Mesenchymal stem cell (in vitro differentiated cells and primary cell): ENCODE data around the gene LDLRAD2.

Source experiments
- DNase-seq: peaks from one replicate; pipeline ENCODE4 v3.0.0-alpha.2; 2013
- H2AFZ ChIP-seq: one replicate; pipeline ENCODE4 v1.6.1; 2013; ENCODE audit warnings: low read depth, mild to moderate bottlenecking, control low read depth, inconsistent platforms, low read length, moderate library complexity
- H2AK5ac ChIP-seq: 2 replicates; pipeline ENCODE4 v1.6.1; 2013; ENCODE audit warnings: low read length, moderate library complexity, mild to moderate bottlenecking, inconsistent platforms; ENCODE audit not compliant: severe bottlenecking
- H2BK120ac ChIP-seq: one replicate; pipeline ENCODE4 v1.6.1; 2013; ENCODE audit warnings: low read depth, mild to moderate bottlenecking, inconsistent platforms, low read length, moderate library complexity
- H2BK12ac ChIP-seq, 2 experiments: one replicate each; pipeline ENCODE4 v1.6.1; 2013; ENCODE audit warnings: inconsistent platforms in 2 of 2, low read length in 2 of 2, mild to moderate bottlenecking in 2 of 2, moderate library complexity in 2 of 2, control low read depth in 1 of 2
- H2BK15ac ChIP-seq: one replicate; pipeline ENCODE4 v1.6.1; 2013; ENCODE audit warnings: mild to moderate bottlenecking, low read depth, inconsistent platforms; ENCODE audit not compliant: poor library complexity, severe bottlenecking
- H2BK5ac ChIP-seq: 2 replicates; pipeline ENCODE4 v1.6.1; 2013; ENCODE audit warnings: low read depth, mild to moderate bottlenecking, low read length, control low read depth, inconsistent platforms; ENCODE audit not compliant: poor library complexity, severe bottlenecking
- H3K14ac ChIP-seq, 2 experiments: one replicate each; pipeline ENCODE4 v1.6.1; 2013; ENCODE audit warnings: inconsistent platforms in 2 of 2, low read length in 2 of 2, control low read depth in 1 of 2, mild to moderate bottlenecking in 1 of 2, moderate library complexity in 1 of 2
- H3K18ac ChIP-seq, 2 experiments: one replicate each; pipeline ENCODE4 v1.6.1; 2013; ENCODE audit warnings: inconsistent platforms in 2 of 2, low read length in 2 of 2, control low read depth in 1 of 2, low read depth in 1 of 2, mild to moderate bottlenecking in 1 of 2
- H3K23ac ChIP-seq, 2 experiments: one replicate each; pipeline ENCODE4 v1.6.1; 2013; ENCODE audit warnings: inconsistent platforms in 2 of 2, low read length in 2 of 2, mild to moderate bottlenecking in 2 of 2, moderate library complexity in 2 of 2, control low read depth in 1 of 2
- H3K27ac ChIP-seq: 2 replicates; pipeline ENCODE4 v1.5.1; 2013; ENCODE audit warnings: mild to moderate bottlenecking, moderate library complexity, low read length, control low read depth, inconsistent platforms; ENCODE audit not compliant: poor library complexity, severe bottlenecking
- H3K27me3 ChIP-seq, 2 experiments: 2 replicates each; pipeline versions ENCODE4 v1.6.1 to v1.7.0; 2013; ENCODE audit warnings: low read length in 2 of 2, mild to moderate bottlenecking in 2 of 2, moderate library complexity in 2 of 2, control low read depth in 1 of 2, inconsistent platforms in 1 of 2; ENCODE audit not compliant: control insufficient read depth in 1 of 2, insufficient read depth in 1 of 2
- H3K36me3 ChIP-seq, 2 experiments: 2 replicates each; pipeline versions ENCODE4 v1.6.1 to v1.7.0; 2013; ENCODE audit warnings: low read length in 2 of 2, control low read depth in 1 of 2, inconsistent platforms in 1 of 2, low read depth in 1 of 2, mild to moderate bottlenecking in 1 of 2; ENCODE audit not compliant: insufficient read depth in 2 of 2, control insufficient read depth in 1 of 2
- H3K4ac ChIP-seq, 2 experiments: one replicate each; pipeline ENCODE4 v1.6.1; 2013; ENCODE audit warnings: inconsistent platforms in 2 of 2, low read length in 2 of 2, mild to moderate bottlenecking in 2 of 2, moderate library complexity in 2 of 2, control low read depth in 1 of 2, low read depth in 1 of 2
- H3K4me1 ChIP-seq: 2 replicates; pipeline ENCODE4 v1.6.1; 2013; ENCODE audit warnings: low read depth, low read length, control low read depth; ENCODE audit not compliant: control insufficient read depth, insufficient read depth
- H3K4me2 ChIP-seq: 2 replicates; pipeline ENCODE4 v1.6.1; 2013; ENCODE audit warnings: low read length, mild to moderate bottlenecking, inconsistent platforms; ENCODE audit not compliant: poor library complexity, severe bottlenecking
- H3K4me3 ChIP-seq, 2 experiments: 2 replicates each; pipeline versions ENCODE4 v1.5.1 to v1.7.0; 2013; ENCODE audit warnings: low read length in 2 of 2, mild to moderate bottlenecking in 2 of 2, control low read depth in 1 of 2, low read depth in 1 of 2; ENCODE audit not compliant: insufficient read depth in 1 of 2
- H3K79me1 ChIP-seq: replicated peaks from 2 replicates; pipeline ENCODE4 v1.6.1; 2013; ENCODE audit warnings: mild to moderate bottlenecking, control low read depth, low read length, inconsistent platforms; ENCODE audit not compliant: poor library complexity, severe bottlenecking
- H3K9ac ChIP-seq: 2 replicates; pipeline ENCODE4 v1.7.0; 2013; ENCODE audit warnings: mild to moderate bottlenecking, low read length, moderate library complexity
- H3K9me3 ChIP-seq: 2 replicates; pipeline ENCODE4 v1.7.0; 2013; ENCODE audit warnings: mild to moderate bottlenecking, low read length; ENCODE audit not compliant: control insufficient read depth
- H4K8ac ChIP-seq: one replicate; pipeline ENCODE4 v1.6.1; 2013; ENCODE audit warnings: inconsistent platforms, mild to moderate bottlenecking, low read length, moderate library complexity
- H4K91ac ChIP-seq: one replicate; pipeline ENCODE4 v1.6.1; 2013; ENCODE audit warnings: mild to moderate bottlenecking, low read length, inconsistent platforms
- WGBS: methylation state at CpG from one replicate; pipeline ENCODE4 v1.1.7; 2013; ENCODE audit warnings: mixed read lengths; 5-methylcytosine and 5-hydroxymethylcytosine counted together

The LDLRAD2 gene

DNA sequence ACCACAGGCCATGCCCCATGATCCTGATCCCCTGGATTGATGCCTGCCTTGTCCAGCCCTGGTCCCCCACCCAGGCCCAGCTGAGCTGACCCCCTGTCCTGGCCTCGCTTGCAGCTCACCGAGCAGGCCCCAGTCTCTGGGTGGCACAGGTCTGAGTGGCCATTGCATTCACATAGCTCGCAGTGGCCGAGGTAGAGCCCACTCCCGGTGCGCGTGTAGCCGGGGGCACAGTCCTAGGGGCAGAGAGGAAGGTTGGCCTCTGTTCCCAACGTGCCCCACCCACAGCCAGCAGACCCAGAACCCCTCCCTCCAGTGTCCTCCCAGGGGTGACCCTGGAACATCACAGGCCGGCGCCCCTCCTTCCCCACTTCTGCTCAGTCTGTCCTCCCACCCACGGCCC, 51.9 kb downstream of the LDLRAD2 start:
- H3K14ac ChIP-seq, result no peak overlapping the region
- no peak overlapping the region for H4K91ac ChIP-seq
- H2AFZ ChIP-seq, result no peak overlapping the region
- H3K18ac ChIP-seq, result no peak overlapping the region
- H2AK5ac ChIP-seq, result no peak overlapping the region
- H3K9ac ChIP-seq, result no peak overlapping the region
- no peak overlapping the region for H3K4me3 ChIP-seq
- no peak overlapping the region for H2BK120ac ChIP-seq
- H3K36me3 ChIP-seq, result peaks cover 81 to 84% of the 10 kb centered on the region in 2 experiments
- peaks cover 31% of the 10 kb centered on the region for H3K79me1 ChIP-seq
- no peak overlapping the region for H2BK15ac ChIP-seq
- DNase-seq, result no peak
- H3K27ac ChIP-seq, result no peak overlapping the region
- H3K27me3 ChIP-seq, result no peaks in the 10 kb centered on the region
- H2BK5ac ChIP-seq, result no peak overlapping the region
- peaks cover 7% of the 10 kb centered on the region for H3K4me1 ChIP-seq
- no peaks in the 10 kb centered on the region for H3K9me3 ChIP-seq
- WGBS, result 98% methylated on average over 12 of the region's 12 CpGs
- no peak overlapping the region for H3K4ac ChIP-seq
- H3K4me2 ChIP-seq, result no peak overlapping the region
- no peak overlapping the region for H4K8ac ChIP-seq
- H3K23ac ChIP-seq, result no peak overlapping the region
- no peak overlapping the region for H2BK12ac ChIP-seq

DNA sequence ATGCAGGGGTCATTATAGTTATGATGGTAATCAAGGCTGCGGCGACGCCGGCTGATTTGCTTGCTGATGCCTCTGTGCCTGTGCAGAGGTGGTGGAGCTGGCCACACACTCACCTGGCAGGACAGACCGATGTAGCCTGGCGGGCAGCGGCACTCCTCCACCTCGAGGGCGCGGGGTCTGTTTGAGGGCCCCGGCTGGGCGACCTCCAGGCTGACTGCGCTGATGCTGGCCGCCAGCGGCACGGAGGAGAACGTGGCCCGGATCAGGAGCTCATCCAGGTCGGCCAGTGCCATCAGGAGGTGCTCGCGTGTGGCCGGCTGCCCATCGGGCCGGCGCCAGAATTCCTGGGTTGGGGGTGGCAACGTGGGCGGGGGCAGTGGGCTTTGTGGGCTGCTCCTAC, 52.7 kb downstream of the LDLRAD2 start:
- Histone ChIP-seq H2BK120ac (no peak overlapping the region), H2AK5ac (no peak overlapping the region), H3K14ac (no peak overlapping the region), H2AFZ (no peak overlapping the region), H3K79me1 (peaks cover 30% of the 10 kb centered on the region), H3K4me3 (no peak overlapping the region), H3K4me1 (peaks cover 12% of the 10 kb centered on the region), H3K4ac (no peak overlapping the region), H2BK5ac (no peak overlapping the region), H3K4me2 (no peak overlapping the region), H3K23ac (no peak overlapping the region), H2BK15ac (no peak overlapping the region), H3K18ac (no peak overlapping the region), H3K9me3 (no peaks in the 10 kb centered on the region), H3K27me3 (no peaks in the 10 kb centered on the region), H4K91ac (no peak overlapping the region), H3K36me3 (peaks cover 80 to 83% of the 10 kb centered on the region in 2 experiments), H4K8ac (no peak overlapping the region), H2BK12ac (no peak overlapping the region), H3K9ac (no peak overlapping the region), H3K27ac (no peak overlapping the region)
- DNase-seq, result no peak
- WGBS, result 93% methylated on average over 23 of the region's 27 CpGs

DNA sequence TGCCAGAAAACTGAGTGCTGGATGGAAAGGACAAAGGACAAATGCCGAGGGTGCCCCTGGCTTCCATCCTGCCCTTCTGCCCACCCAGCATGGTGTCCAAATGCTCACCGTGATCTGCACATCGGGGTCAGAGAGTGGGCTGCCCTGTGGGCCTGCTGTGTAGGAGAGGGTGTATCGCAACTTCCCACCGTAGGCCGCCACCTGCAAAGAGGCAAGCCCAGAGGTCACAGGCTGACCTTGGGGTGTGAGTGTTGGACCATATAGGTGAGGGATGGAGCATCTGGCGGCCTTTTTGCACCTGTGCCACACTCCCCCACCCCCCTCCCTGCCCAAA, 53.5 kb downstream of the LDLRAD2 start:
- no peak for DNase-seq
- Histone ChIP-seq H3K18ac (no peak overlapping the region), H3K9me3 (no peaks in the 10 kb centered on the region), H2AK5ac (no peak overlapping the region), H2AFZ (no peak overlapping the region), H3K9ac (no peak overlapping the region), H2BK120ac (no peak overlapping the region), H4K91ac (peak overlapping the region; percentile 47), H2BK5ac (peak overlapping the region; percentile 20), H3K4ac (no peak overlapping the region), H4K8ac (no peak overlapping the region), H3K14ac (no peak overlapping the region), H2BK12ac (no peak overlapping the region), H3K23ac (no peak overlapping the region), H3K36me3 (peaks cover 78 to 82% of the 10 kb centered on the region in 2 experiments), H3K27me3 (no peaks in the 10 kb centered on the region), H3K4me2 (no peak overlapping the region), H3K4me1 (peaks cover 19% of the 10 kb centered on the region), H3K27ac (no peak overlapping the region), H2BK15ac (no peak overlapping the region), H3K79me1 (peaks cover 25% of the 10 kb centered on the region), H3K4me3 (no peak overlapping the region)
- 97% methylated on average over 6 of the region's 7 CpGs for WGBS

DNA sequence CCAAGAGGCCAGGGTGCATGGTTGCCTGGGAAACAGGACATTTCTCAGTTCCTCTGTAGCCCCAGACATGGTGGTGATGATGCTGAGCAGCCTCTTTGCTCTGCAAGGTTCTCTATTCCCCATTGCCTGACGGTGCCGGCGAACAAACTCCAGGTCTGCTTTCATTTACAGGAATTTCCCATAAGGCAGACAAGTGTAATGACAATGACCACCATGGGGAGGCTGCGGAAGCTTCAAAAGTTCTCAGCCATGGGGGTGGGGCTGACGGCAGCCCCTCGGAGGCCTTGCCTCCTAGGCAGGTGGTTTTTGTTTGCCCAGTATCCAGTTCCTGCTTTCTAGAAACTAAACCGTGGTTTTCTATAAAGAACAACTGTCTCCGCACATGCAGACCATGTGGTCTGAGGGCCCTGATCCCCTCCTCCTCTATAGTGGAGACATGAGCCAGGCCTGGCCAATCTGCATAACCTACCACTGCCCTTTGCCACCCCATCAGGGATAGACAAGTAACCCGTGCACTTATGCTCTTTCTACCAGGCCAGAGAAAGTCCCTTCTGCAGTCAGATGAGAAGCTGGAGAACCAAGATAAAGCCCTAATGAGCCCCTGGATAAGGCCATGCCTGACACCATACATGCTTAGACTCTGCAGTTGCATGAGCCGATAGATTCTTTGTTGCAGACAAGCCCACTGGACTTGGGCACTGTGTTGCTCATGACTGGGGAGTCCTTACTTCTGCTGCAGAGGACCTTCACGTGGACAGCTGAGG, 54.1 kb downstream of the LDLRAD2 start:
- peaks cover 22% of the 10 kb centered on the region for H3K4me1 ChIP-seq
- H3K4me2 ChIP-seq, result no peak overlapping the region
- peaks cover 27% of the 10 kb centered on the region for H3K79me1 ChIP-seq
- H3K9me3 ChIP-seq, result no peaks in the 10 kb centered on the region
- H2BK15ac ChIP-seq, result no peak overlapping the region
- no peak overlapping the region for H3K14ac ChIP-seq
- no peak overlapping the region for H2BK5ac ChIP-seq
- no peak overlapping the region for H3K23ac ChIP-seq
- H3K27me3 ChIP-seq, result no peaks in the 10 kb centered on the region
- H4K91ac ChIP-seq, result no peak overlapping the region
- H2AK5ac ChIP-seq, result no peak overlapping the region
- no peak overlapping the region for H3K4ac ChIP-seq
- no peak overlapping the region for H3K4me3 ChIP-seq
- H3K18ac ChIP-seq, result no peak overlapping the region
- no peak overlapping the region for H3K27ac ChIP-seq
- H2BK120ac ChIP-seq, result no peak overlapping the region
- no peak overlapping the region for H3K9ac ChIP-seq
- H4K8ac ChIP-seq, result no peak overlapping the region
- WGBS, result 74% methylated on average over 11 of the region's 11 CpGs
- DNase-seq, result peak; percentile 12
- no peak overlapping the region for H2BK12ac ChIP-seq
- H2AFZ ChIP-seq, result no peak overlapping the region
- H3K36me3 ChIP-seq, result peaks cover 78 to 82% of the 10 kb centered on the region in 2 experiments
